ENCODE data around the gene ARAP3.

ARAP3 gene

DNA sequence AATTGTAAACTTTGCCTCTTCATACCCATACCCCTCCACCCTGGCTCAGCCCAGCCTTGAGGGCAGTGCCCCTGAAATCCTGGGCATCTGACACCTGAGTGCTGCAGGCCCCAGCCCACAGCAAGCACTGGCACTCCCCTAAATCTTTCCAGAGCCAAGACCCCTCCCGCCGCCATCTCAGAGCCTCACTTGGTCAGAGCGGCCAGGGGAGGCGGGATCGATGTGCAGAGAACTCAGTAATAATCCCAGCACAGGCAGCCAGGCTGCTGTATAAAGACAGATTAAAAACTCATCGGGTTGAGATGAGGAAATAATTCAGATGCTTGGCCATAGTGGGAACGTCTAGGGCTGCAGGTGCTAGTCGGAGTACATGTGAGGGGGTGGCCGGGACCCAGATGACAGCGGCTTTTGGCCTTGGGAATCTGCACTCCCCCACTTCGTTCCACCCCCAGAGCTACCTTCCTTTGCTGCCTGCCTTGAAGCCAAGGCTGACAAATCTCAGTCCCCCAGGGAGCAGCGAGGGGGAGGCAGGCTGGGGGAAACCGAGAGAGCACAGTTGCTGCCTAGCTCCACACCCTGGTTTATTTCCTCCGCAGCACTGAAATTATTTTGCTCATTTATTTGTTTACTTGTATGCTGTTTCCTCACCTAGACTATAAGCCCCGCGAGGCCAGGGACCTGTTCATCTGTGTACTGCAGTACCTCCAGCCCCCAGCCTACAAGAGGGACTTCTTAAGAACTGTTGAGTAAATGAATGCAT lies 19.5 kb upstream of the ARAP3 start:
- DNase-seq: no peak

DNA sequence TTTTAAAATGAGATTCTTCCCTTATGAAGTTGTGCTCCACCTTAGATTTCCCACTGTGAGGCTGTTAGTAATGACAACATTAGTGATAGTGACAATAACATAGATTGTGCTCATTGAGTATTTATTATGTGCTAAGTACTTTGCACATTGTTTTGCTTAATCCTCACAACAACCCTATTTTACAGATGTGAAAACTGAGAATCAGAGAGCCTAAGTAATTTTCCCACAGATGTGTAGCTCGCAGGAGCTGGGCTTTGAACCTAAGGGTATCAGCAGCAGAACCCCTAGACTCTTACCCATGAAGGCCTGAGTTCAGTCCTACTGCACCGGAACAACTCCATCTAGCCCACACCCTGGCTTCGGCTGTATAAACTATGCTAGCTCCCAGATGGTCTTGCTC lies 15.6 kb upstream of the ARAP3 start:
- DNase-seq: no peak

DNA sequence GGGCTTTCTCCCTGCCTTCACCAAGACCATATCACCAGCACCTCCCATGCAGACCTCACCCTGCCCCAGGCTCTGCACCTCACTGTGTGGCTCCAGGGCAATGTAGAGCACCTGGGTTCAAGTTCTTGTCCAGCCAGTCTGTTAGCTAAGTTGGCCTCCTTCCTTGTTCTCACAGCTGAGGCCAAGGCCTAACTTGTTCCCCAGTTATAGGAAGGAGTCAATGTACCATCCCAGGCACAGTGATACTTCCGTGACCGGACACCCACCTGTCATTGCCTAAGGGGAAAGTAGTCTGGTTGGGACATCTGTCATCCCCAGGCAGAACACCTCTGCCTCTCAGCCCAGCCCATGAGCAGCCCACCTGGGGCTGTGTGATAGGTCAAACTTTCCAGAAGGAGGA lies 14.4 kb upstream of the ARAP3 start:
- DNase-seq: no peak

DNA sequence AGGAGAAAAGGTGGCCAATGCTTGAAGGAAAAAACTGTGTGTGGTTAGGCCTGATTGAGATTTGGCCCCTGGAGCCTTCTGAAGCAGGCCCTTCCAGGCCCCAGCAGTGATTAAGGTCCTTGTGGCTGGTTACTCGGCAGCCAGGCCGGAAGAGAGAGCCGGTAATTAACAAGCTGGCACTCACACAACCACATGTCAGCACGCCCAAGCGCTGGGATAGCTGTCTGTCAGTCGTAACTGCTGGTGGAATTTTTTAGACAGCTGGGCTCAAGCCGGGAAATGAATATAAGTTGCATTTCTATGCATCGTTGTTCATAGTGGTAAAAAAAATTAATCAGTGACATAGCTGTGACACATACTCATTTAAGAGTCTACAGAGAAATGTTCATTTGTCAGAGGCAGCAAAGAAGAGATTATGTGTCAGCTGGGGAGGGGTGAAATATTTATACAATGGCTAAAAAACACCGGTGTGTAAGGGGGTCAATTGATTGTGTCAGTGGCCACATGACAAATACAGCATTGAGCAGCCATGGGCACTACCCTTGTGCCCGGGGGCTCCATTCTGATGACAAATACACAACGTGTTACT lies 13.7 kb upstream of the ARAP3 start:
- no peak for DNase-seq

DNA sequence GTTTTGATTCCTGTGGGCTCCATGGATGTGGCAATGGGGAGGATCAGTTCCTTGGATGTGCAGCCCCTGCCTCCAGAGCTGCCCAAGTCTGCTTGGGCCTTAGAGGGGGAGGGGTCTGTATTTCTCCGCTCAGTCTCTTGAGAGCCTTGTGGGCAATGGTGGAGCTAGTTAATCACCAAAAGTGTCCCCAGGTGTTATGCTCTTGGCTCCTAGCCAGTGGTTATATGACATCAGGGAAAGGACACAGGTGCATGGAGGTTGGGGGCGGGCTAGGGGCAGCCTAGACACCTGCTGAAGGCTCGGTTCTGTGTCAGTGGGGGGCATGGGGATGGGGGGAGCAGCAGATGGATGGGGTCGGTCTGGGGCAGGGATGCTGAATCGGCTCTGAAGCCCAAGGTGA lies 12.4 kb upstream of the ARAP3 start:
- DNase-seq: peak; percentile 63

DNA sequence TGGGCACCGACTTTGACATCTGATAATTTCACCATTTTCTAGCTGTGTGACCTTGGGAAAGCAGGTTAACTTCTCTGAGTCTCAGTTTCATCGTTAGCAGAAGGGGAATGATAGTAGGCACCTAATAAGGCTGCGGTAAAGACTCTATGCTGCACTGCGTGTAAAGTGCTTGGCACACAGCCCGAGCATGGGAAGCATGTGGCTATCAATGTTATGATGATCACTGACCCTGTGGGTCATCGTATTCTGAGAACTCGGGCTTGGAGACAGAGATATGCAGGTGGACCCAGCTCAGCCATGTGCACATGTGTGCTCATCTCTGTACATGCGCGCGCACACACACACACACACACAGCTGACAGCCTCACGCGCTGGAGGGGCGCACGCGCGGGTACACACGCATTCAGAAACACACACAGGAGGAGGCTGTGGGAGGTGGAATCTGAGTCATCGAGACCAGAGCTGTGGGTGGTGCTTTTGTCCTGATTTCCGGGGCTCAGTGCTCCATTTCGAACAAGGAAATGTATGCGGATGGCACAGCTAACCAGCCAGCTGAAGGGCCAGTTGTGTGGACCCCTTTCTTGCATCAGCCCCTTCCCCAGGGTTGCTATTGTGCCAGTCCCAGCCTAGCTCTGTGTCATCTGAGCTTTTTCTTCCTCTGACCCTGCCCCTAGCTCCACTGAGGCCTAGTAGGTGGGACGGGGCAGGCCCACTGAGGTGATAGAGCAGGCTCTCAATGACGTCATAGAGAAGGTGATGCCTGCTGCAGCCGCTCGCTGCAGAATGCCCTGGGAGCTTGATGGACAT lies 11.1 kb upstream of the ARAP3 start:
- no peak for DNase-seq

DNA sequence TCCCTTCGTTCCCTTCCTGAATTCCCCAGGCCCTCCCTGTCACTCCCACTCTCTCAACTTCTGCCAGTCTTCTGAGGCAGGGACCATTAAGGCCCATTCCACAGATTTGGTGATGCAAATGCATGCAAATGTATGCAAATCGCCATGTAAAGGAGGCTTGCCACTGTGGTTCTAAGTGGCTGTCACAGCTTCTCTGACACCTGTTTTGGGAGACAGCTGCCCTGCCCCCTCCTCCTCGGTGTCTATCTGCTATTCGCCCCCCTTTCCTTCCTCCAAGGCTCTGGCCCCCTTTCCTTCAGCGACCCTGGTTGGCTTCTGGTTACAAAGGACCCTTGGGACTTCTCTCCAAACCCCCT lies 10.5 kb upstream of the ARAP3 start:
- DNase-seq: no peak

DNA sequence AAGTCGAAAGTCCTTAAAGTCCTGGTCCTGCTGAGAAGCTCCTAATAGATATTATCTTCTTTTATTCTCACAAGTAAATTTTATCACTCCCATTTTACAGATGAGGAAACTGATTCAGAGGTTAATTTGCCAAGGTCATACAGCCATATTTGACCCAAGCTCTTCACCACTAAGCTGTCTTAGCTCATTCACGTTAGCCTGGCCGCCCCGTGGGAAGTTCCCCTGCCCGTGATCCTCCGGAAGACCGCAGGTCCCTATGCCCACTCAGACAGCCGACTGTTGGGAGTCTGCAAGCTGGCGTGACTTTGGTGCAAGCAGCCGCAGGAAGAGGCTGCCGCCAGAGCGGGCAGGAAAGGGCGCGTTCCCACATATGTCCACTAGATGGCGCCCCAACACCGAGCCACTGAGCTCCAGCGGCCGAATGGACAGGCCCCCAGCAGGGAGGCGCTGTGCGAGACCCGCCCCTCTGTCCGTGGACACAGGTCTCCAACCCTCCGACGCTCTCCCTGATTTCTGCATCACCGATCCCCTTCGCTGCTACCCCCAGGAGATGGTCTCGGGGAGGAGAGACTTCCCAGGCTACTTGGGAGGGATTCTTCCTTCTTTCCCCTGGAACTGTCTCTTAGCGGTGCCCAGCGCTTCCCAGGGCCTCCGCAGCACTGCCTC lies 10.0 kb upstream of the ARAP3 start:
- peak; percentile 50 for DNase-seq

DNA sequence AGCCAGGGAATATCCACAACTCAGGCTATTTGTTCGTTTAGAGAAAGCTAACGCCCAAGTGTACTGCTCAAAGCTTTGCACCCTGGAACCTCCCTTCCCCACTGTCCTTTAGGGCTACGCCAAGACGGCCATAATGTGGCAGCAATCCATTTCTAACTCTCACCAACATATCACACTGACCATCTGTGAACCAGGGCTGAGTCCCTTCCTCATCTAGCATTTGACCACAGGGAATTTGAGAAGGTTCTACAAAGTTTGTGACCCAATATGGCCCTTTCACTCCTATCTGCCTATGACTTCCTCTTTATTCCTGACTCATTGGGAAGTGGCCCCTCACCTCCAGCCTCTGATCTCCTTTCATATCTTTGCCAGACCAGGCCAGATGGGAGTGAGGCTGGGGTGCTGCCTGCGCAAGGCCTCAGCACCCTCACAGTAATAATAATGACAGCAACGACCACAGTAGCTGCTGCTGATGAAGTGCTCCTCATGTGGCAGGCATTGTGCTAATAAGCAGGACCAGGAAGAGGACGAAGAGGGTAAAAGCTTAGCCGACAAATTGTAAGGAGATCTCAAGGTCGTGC lies 9.3 kb upstream of the ARAP3 start:
- no peak for DNase-seq

DNA sequence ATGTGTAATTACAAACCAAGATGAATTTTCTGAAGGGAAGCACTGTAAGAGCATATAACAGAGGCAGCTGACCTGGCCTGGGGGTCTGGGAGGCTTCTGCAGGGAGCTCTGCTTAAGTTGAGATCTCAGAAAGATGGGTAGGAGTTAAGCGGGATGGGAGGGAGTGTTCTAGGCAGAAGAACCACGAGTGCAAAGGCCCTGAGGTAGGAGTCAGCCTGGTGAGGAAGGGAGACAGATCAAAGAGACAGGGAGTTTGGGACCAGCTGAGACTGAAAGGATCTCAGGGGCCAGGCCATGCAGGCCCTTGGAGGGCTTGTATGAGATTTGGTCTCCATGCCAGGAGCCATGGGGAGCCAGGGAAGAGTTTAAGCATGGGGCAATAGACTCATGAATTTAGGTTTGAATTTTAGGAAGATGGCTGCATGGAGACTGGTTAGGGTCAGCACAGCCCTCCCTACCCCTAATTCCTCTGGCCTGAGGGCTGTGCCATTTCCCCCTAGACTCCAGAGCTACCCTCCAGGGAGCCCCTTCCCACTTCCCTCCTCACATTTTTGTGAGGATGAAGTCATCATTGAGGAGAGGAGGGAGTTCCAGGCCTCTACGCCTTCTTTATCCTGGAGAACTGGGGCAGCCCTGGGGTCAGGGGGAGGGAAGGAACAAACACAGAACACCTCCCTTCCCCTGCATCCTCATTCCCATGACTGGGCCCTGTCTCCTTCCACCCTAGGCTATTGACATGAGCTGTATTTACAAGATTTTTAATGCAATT lies 4.8 kb upstream of the ARAP3 start:
- no peak for DNase-seq

DNA sequence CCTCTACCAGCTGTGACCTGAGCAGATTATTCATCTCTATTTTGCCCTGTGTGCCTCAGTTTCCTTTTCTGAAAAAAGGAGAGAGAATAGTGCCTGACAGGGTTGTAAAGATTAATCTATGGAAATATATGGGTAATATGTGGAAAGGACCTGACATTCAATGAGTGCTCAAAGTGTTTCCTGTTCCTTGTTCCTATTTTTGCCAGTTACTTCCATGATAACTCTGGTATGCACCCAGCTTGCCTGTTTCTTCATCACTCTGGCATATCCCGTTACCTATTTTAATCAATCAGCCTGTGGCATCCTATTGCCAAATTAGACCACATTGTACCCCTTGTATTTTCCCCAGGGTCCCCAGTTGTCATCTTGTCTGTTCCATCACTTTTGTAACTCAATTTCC lies 3.6 kb upstream of the ARAP3 start:
- DNase-seq: no peak

DNA sequence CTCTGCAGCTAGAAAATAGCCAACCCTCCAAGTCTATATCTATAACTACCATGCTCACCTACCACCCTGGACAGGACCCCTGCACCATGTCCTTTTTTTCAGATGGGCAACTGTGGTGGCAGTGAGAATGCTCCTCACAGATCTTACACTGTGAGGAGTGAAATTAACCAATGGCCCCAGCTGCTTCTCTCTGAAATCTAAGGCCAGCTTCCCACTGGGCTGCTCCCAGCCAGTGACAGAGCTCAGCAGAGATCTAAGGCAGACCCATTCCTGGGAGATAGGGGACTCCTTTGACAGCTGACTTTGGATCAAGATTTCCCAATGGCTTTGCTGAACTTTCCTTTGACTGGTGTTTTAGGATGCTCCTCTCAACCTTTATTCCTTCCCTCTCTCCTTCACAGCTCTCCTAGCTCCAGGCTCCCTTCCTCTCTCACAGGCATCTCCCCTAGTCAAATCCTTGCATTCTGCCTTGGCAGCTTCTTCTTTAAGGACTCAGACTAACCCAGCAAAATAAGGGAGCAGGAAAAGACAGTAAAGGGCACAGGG lies 1.6 kb upstream of the ARAP3 start:
- DNase-seq: no peak

DNA sequence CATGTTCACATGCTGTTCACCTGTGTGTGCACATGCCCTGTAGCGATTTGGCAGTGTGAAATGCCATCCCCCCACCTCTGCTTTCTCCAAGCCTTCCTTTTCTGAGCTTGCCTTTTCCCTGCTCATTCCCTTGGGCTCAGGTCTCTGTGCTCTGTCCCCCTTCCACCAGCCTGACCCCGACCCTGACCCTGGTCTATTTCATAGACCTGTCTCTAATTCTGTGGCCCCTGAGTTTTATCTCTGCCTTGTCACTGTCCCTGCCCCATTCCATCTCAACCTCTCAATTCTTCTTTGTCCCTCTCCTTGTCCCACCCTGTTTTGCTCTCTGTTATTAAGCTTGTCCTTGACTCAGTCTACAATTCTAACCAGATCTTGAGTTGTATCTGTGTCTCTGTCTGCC lies 735 bp downstream of the ARAP3 start:
- no peak for DNase-seq

DNA sequence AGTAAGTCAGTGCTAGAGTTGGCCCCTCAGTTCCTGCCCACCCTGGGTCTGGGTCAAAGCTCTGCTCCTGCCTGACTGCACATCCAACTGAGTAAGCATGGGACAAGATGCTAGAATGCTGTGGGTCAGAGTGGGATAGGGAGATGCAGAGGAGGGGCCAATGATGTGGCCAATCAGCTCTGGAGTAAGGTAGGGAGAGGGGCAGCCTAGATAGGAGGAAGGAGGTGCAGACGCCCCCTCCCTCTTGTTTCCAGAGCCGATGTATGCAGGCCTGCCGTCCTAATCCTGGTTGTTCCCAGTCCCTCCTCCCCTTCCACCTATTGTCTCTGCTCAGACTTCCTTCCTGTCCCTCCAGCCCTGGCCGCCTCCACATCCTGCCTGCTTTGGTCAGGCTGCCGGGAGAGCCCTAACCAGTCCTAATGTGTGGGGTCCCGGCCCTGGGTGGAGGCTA lies 1.3 kb downstream of the ARAP3 start:
- DNase-seq: no peak

DNA sequence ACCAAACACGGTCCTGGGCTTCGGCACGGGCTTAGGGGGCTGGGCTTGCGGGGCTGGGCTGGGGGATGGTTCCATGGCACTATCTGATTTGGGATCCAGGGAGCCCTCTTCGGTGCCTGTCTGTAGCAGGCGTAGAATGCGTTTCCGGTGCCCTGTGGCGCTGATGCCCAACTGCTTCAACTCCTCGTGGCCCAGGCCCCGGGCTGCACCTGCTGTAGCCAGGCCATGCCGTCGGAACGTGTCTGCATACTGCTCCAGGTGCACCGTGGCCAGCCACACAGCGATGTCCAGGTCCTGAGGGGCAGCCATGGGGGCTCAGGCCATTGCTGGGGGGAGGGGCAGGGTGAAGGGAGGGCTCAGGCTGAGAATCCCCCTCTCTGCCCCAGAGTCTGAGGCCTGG lies 1.9 kb downstream of the ARAP3 start:
- DNase-seq: no peak

DNA sequence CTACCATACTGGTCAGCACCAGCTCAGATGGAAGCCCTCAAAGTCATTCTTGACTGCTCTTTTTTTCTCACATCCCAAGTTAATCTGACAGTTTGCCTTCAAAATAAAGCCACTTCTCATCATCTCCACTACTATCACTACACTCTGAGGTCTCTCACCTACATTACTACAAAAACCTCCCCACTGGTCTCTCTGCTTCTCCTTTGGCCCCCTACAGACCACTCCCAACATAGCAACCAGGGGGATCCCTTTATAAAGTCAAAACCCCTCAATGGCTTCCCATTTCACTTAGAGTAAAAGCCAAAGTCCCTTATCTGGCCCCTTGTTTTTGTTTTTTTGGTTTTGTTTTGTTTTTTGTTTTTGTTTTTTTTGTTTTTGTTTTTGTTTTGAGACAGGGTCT lies 4.6 kb downstream of the ARAP3 start:
- no peak for DNase-seq

DNA sequence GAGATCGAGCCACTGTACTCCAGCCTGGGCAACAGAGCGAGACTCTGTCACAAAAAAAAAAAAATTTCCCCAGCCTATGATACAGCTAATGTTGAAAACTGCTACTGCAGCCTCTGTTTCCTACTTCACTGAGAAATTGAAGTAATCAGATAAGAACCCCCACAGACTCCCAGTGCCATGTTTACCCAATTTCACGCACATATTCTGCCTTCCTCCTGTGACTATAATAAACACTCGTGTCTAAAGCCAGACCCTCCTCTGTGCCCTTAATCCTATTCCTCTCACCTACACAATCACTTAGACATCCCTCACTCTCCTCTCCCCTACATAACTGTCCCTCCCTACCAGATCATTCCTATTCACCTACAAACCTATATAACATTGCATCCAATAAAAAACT lies 6.4 kb downstream of the ARAP3 start:
- DNase-seq: no peak

DNA sequence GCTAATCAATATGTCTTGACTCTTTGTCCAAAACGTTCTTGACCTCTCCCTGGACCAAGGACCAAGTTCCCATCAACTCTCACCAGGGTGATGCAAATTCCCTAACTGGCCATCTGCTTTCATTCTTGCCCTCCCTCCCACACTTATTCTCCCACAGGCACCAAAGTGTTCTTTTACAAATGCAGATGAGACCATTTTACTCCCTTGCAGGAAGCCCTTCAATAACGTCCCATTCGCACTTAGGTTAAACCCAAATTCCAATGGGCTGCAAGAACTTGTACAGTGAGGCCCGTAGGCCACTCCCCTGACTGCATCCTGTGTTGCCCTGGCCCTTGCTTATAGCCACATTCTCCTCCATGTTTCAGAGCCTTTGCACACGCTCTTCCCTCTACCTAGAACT lies 7.3 kb downstream of the ARAP3 start:
- no peak for DNase-seq

DNA sequence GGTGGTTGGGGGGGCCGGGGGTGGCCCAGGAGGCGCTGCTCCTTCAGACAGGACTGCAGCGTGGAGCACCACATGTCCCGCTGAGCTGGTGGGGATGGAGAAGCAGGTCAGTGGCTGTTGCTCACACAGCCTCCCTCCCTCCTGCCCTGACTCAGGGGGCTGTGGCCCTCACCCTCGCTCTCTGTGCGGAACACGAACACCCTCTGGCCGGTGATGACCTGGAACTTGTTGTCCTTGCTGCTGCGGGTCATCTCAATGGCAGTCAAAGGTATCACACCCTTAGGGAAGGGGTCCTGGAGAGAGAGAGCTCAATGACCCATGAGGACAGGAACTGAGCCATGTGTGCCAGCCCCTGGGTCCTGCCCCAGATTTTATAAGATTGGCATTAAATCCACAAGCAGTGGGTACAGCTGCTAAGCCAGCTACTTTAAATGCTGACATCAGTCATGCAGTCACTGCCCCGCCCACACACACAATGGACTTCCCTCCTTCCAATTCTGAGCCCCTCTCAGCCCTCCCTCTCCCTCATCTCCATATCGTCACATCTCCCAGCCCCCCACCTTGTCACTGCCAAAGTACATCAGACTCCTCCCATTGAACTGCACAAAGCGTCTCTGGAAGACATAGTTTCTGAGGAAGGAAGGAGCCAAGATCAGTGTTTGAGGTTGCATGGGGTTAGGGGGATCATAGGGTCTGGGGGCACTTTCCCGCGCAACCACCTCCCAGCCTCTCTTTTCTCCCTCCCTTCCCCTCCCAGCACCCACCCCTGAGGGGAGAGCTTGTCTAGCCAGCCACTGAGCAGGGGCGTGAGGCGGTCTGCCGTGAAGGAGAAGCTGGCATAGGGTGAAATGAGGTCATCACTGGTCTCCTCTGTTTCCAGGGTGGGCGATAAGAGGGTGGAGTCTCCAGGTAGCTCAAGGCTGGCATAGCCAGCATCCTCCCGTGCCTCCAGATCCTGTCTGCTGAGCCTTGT lies 8.9 kb downstream of the ARAP3 start:
- DNase-seq: no peak

DNA sequence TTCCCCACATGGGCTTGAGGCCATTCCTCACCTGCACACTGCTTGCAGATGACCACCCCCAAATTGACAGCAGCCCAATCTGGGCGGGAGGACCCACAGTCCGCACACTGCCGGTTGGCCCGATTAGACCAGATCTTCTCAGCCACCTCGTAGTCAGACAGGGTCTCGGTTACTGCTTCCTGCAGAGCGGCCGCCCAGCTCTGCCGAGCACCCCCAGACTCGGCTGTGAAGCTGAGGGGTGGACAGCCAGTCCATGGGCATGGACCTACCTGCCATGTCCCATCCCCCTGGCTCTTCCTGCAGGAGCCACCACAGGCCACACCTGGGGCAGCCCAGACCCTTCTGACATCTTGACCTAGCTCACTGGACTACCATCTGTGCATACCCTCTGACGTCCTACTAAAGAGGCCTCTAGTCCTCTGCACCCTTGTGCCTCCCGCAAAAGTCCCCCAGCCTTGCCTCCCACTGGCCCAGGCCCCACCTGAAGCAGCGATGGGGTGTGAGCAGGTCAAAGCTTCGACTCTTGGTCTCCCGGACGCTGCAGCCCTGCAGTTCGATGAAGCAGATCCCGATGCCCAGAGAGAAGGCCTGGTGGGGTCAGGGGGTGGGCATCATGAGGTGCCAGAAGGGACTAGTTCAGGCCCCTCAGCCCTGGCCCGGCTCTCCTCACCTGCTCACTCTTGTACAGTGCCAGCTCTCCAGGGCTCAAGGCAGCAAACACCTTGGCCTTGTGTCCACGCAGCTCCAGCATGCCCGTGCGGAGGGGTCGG lies 9.8 kb downstream of the ARAP3 start:
- no peak for DNase-seq
